ENCODE measurements around the gene RRAS2. TPM values are rescaled to one million over a fixed set of nuclear protein-coding genes. Genes with fewer than 3 reads are reported as not detected.

The RRAS2 gene
- total and polyA plus RNA-seq, 9 of the 15 experiments (the other 6 are each of a cell fraction or from before 2014, with no cell fraction given): 9.4 to 47.5 (median 37.6) TPM

- TF ChIP-seq ATF3 (IDR thresholded peaks at IDR 0.05) (no peak), ATF3 (CRISPR knock-in tag; conservative IDR thresholded peaks at IDR 0.05) (no peak), FOXO4 (CRISPR knock-in tag; IDR thresholded peaks at IDR 0.05) (no peak)
These were observed 8.0 kb upstream of the RRAS2 start (continued) for GRCh38 chr11:14366936-14367335.

- Histone ChIP-seq H4K20me1 (replicated peaks; ENCODE audit: control insufficient read depth, insufficient read depth, low read length) (no peaks in the 10 kb centered on the region), H3K9me1 (ENCODE audit: control insufficient read depth, insufficient read depth, low read length) (no peaks in the 10 kb centered on the region), H3K9ac (ENCODE audit: insufficient read depth in 1 of 2, low read depth in 2 of 2, low read length in 2 of 2) (no peak overlapping the region), H3K4me2 (ENCODE audit: insufficient read depth, low read length) (no peak overlapping the region), H3K27me3 (ENCODE audit: control insufficient read depth in 2 of 2, insufficient read depth in 2 of 2, low read length in 2 of 2) (peaks cover 3 to 27% of the 10 kb centered on the region in 2 experiments), H3K79me2 (ENCODE audit: control insufficient read depth, insufficient read depth, low read length) (no peaks in the 10 kb centered on the region), H3K4me3 (no peak overlapping the region), H3K27ac (ENCODE audit: extremely low read depth, low read depth, low read length) (no peak overlapping the region), H2AFZ (ENCODE audit: low read depth, low read length) (no peak overlapping the region), H3K36me3 (ENCODE audit: control insufficient read depth, insufficient read depth, low read length) (no peaks in the 10 kb centered on the region), H3K4me1 (replicated peaks in 1 of 2; ENCODE audit: control insufficient read depth in 2 of 2, insufficient read depth in 2 of 2, low read length in 2 of 2) (peaks cover 0 to 1% of the 10 kb centered on the region in 2 experiments; a peak in 2 of 5 replicates), H3K9me3 (replicated peaks; ENCODE audit: control insufficient read depth, insufficient read depth, low read depth, low read length) (no peaks in the 10 kb centered on the region)
- BruUV-seq (replicated peaks): no TSS peak
- FAIRE-seq (no peak), ATAC-seq (no peak), DNase-seq (ENCODE audit: extremely low read depth in 1 of 4, low spot score in 3 of 4) (no peak)
- ChIA-PET POLR2A (no interaction called here), CTCF (ENCODE audit: low intra/inter-chr PET ratio) (no interaction called here)
- in situ Hi-C loops (cut with MboI) (no loop called here), intact Hi-C loops (cut with micrococcal nuclease) (no loop called here)
- 24% methylated on average over 5 of the region's 5 CpGs for WGBS (ENCODE audit: insufficient coverage, low coverage, missing lambda C conversion rate)
- no peak for TF ChIP-seq AFF4 (CRISPR knock-in tag; IDR thresholded peaks at IDR 0.05)
- no peak for TF ChIP-seq TCF3 (CRISPR knock-in tag; IDR thresholded peaks at IDR 0.05)
- TF ChIP-seq BRCA1 (IDR thresholded peaks at IDR 0.05): no peak
- TF ChIP-seq BRCA1 (CRISPR knock-in tag; IDR thresholded peaks at IDR 0.05): no peak
These were observed 5.3 kb upstream of the RRAS2 start for GRCh38 chr11:14364322-14364721.
